Esophagus squamous epithelium (tissue), 4 donors: ENCODE measurements around the gene ACSL3.

Source experiments
- POLR2A ChIP-seq, 4 donors: fragments of 450-650 bp; IDR thresholded peaks; one replicate each; pipeline ENCODE4 v1.6.1; 2017; ENCODE audit warnings: antibody characterized with exemption in 4 of 4, mild to moderate bottlenecking in 4 of 4, moderate library complexity in 3 of 4
- TF ChIP-seq, protein P1 (sequence below), 6 experiments: fragments of 450-650 bp in 4 of 6; fragments of 200-600 bp in 2 of 6; sonication (generic) in 2 of 6; IDR thresholded peaks; one replicate each; pipeline ENCODE4 v1.5.1; 2016 to 2019; ENCODE audit warnings: antibody characterized with exemption in 6 of 6, mild to moderate bottlenecking in 4 of 6, moderate library complexity in 4 of 6

DNA sequence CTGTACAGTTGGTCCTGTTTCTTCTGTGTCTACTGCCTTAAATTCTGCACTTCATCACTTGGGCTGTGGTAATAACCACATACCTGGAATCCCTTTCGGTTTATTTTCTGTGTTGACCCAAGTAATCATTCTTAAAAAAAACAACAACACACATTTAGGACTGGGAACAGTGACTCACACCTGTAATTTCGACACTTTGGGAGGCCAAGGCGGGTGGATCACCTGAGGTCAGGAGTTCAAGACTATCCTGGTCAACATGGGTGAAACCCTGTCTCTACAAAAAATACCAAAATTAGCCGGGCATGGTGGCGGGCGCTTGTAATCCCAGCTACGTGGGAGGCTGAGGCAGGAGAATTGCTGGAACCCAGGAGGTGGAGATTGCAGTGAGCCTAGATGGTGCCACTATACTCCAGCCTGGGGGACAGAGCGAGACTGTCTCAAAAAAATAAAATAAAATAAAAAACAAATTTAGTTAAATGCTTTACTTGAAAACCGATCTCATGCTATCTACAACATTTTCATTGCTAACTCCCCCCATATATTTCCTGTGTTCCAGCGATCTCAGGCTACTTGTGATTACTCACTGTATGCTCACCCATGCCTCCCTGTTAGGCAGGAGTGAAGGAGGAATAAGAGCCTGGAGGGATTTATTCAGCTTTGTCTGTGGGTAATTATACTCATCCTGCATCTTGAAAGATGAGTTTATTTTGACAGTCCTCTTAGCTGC lies 18.2 kb downstream of the ACSL3 start:
- TF ChIP-seq, protein P1, sequence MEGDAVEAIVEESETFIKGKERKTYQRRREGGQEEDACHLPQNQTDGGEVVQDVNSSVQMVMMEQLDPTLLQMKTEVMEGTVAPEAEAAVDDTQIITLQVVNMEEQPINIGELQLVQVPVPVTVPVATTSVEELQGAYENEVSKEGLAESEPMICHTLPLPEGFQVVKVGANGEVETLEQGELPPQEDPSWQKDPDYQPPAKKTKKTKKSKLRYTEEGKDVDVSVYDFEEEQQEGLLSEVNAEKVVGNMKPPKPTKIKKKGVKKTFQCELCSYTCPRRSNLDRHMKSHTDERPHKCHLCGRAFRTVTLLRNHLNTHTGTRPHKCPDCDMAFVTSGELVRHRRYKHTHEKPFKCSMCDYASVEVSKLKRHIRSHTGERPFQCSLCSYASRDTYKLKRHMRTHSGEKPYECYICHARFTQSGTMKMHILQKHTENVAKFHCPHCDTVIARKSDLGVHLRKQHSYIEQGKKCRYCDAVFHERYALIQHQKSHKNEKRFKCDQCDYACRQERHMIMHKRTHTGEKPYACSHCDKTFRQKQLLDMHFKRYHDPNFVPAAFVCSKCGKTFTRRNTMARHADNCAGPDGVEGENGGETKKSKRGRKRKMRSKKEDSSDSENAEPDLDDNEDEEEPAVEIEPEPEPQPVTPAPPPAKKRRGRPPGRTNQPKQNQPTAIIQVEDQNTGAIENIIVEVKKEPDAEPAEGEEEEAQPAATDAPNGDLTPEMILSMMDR (IDR thresholded peaks at IDR 0.05), result no peak
- TF ChIP-seq POLR2A (IDR thresholded peaks at IDR 0.05), result no peak
